ENCODE results near the gene VDAC1.
A peak's percentile ranks its signal among the peaks of the same experiment; 100 is the strongest.

Gene VDAC1

DNA sequence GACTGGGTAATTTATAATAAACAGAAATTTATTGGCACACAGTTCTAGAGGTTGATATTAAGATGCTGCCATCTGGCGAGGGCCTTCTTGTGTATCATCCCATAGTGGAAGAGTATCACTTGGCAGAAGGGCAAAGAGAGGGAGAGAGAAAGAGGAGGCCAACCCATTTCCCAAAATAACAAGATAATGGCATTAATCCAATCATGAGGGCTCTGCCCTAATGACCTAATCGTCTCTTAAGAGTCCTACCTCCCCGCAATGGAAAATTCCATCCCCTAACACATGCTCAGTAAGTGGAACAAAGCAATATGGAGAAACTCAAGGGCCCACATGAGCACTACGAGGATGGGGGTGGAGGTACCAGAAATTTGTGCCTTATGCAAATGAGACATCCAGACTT, 17.6 kb upstream of the VDAC1 start:
- no peak for DNase-seq

DNA sequence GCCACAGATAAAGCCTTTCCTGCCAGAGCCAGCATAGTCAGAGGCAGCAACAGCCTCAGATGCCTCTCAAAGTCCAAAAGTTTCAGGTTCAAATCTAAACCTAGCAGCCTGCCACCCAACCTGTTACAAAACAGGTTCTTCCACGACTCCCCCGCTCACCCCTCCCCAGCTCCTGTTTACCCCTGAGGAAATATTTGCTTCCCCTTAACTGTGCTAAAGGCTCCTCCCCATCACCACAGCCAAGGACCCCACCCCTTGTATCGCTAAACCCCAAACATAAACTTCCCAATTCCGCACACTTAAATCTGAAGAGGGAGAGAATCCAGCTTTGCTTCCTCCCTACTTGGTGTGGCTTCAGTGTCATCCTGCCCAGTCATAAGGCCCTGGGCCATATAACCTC, 15.4 kb upstream of the VDAC1 start:
- no peak for DNase-seq

DNA sequence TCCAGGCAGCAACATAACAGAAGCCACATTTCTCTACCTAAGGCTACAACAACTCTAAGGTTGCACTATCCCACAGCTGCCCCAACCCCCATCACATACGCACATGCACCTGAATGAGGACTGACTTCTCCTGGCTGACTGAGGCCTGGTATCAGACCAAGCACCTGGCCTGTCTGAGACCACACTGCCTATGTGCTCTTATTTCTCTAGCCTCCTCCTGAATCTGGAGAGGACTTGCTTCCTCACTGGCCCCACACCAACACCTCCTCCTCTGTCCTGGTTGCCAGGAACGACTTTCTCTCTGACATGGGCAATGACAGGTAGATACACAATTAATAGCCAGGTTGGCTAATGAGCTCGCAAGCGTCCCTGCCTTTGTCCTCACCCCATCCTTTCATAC, 14.9 kb upstream of the VDAC1 start:
- DNase-seq: no peak

DNA sequence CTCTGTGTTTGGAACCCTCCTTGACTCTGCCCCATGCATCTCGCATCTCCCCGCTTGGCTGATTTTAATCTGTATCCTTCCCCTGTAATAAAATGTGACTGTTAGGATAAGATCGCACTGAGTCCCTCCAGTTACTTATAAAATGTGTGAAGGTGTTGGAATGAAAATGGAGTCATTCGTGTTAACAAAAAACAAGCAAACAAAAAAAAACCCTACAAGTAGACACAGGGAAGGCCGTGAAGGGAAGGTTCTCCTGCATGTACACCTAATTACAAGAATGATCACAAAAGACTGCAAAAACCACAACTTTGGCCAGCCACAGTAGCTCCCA, 14.2 kb upstream of the VDAC1 start:
- DNase-seq: no peak

DNA sequence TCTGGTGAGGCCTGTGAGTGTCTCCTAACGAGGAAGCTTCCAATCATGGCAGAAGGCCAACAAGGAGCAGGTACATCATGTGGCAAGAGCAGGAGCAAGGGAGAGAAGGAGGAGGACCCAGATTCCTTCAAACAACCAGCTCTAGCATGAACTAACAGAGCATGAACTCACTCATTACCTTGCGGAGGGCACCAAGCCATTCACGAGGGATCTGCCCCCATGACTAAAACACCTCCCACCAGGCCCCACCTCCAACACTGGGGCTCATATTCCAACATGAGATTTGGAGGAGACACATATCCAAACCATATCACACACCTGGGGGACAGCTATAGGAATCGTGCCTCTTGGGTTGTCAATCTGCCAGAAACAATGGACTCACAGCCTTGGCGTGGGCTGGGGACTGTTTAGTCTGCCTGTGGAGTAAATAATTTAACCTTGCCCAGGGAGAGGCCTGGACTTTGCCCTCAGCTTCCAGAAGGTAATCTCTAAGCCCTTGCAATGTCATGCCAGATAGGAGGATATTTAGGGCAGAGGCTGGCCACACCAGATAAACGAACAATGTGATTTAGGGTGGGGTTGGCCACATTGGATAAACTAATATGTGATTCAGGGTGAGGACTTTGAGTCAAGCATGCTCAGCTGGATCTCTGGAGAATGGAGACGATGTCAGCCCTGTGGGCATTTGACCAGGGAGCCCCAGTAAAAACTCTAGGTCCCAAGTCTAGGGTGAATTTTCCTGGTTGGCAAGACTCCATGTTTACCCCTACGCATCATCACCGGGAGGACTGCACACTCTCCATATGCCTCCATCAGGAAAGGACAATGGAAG, 13.6 kb upstream of the VDAC1 start:
- DNase-seq: no peak

DNA sequence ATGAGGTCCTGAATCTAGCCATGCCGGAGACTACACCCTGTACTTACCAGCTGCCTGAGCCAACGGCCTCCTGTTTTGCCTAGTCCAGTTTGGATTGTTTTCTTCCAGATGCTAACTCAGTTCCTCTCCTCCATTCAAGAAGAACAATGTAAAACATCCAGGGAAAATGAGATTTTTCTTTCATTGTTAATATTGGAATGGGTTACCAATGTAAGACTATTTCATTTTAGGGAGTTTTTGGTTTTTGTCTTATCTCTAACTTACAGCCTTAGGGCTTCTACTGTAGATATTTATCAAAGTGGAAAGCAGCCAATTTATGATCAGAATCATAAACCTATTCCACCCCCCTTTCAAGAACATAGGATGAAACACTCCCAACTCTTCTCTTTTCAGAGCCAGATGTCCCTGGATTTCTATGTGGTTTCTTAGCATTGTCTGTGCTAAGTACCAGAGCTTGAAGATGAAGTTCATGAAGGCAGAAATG, 3.5 kb upstream of the VDAC1 start:
- no peak for DNase-seq

DNA sequence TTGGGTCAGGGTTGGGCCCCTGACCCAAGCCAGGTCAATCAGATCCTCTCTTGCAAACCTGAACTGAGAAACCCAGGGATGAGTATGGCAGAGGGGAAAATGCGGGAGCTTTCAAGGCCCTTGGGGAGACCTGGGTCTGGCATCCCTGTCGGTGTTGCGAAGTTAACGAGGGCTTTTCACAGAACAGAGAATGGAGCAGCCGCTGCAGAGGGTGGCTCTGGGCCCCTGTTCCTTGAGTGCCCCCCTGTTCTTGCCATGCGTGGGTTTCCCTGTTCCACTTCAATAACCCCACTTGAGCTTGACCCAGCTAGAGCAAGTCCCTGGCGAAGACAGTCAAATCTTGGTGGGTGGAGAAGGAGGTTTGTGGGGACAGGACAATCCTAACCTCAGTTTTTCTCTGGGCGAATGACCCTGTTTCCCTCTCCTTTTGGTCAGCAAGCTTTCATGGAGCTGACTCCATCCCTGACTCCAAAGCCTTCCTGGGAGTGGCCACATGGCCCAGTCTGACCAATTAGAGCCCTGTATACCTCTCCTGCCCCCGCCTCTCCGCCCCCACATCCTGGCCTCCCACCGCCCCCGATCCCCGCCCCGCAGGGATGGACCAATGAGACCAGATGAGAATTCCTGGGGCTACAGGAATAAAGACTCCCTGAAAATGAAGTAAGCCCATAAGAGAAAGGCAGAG, 2.9 kb upstream of the VDAC1 start:
- DNase-seq: no peak

DNA sequence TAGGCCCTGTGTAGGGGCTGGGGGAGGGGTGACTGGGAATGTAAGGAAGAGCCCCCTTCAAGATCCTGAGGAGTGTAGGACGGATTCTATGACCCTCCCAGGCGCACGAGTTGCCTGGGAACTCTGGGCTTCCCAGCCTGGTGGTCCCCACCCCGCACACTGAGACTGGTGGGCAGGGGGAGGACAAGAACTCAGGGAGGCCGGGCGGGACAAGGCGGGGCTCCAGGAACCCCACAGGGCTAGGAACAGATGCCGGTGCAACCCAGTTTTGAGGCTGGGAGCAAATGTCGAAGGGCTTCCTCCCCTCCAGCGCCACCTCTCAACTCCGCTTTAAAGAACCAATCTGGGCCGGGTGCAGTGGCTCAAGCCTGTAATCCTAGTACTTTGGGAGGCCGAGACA, 1.3 kb upstream of the VDAC1 start:
- no peak for DNase-seq

DNA sequence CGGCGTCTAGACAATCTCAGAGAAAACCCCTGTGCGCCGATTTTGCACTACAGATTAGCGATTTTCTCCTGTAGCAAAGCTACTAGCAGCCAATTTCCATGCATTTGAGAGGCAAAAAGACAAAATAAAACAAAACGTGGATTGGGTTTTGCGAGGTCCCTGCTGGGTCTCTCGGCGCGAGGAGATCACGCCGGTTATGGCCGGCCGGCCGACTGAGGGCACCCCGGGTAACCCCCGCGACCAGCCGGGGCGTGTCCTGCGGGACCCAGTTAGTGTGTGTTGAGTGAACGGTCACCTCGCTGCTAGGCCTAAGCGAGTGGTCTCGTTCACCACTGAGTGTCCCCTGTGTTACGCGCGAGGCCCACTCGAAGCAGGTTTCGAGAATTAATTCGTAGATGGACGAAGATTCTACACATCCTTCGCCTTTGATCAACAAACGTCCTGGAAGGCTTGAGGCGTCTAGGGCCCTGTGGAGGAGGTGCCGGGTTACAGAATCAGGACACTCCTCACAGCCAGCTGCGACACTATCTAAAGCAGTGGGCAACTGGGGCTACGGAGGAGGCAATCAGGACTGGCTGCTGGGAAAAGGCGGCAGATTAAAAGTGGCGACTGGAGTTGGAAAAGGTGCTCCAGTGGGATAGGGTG, 764 bp upstream of the VDAC1 start:
- peak; percentile 54 for DNase-seq

DNA sequence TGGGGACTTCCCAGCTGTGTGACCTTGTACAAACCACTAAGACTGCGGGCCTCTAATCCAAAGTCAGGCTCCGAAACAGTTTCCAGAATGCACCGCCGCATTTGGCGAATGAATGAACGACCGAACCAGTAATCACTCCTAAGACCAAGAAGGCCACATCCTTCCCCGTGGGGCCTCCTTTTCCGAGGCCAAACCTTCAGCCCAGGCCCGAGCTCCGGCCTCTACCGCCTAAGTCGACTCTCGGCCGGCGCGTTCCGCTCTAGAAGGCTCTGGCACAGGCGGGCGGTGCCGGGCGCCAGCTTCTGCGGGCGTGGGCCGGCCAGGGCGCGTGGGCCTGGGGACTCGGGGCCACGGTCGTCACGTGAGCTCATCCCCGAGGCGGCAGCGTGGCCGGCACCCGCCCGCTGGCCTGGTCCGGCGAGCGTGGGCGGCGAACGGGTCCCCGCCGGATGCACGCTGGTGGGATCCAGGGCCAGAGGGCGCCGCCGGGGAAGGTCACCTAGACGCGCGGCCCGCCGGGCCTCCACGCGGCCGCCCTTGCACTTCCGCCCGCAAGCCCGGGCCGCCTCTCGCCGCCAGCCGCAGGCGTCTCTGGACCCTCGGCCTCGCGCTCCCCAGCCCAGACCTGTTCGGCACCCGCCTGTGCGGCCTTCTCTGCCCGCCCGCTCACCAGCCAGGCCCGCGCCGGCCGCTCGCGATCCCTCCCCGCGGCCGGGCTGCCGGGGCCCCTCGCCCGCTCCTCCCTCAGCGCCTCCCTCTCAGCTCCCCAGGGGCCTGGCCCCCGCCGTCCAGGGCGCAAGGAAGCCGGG, 754 bp downstream of the VDAC1 start:
- DNase-seq: peak; percentile 74

DNA sequence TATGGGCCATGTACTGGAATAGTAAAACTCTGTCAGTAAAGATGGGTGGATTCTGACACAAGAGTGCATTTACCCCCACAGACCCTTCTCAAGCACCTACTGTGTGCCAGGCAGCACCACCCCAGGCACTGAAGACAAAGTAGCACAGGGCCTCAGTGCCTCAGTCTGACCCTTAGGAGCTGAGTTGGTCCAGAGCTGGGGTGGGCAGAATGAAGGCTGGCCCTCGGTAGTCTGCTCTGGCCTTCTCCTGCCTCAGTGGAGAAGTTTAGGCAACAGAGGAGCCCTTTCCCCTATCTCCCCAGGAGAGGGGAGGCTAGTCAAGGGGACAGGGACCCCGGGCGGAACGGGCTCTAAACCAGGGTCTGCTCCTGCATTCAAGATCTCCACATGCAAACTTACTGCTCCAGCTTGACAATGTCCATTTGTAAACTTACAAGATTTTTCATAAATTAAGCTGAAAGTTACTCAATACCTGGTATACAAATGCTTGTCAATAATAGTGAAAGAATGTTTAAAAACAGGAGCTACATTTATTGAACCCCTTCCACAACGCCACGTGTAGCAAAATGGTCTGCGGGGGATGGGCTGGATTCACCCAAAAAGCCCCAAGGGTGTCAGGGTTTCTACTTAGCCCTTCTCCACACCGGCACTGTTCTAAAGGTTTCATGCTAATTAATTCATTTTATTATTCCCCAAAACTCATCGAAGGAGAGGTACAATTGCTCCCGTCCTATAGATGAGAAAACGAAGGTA, 1.5 kb downstream of the VDAC1 start:
- DNase-seq: no peak

DNA sequence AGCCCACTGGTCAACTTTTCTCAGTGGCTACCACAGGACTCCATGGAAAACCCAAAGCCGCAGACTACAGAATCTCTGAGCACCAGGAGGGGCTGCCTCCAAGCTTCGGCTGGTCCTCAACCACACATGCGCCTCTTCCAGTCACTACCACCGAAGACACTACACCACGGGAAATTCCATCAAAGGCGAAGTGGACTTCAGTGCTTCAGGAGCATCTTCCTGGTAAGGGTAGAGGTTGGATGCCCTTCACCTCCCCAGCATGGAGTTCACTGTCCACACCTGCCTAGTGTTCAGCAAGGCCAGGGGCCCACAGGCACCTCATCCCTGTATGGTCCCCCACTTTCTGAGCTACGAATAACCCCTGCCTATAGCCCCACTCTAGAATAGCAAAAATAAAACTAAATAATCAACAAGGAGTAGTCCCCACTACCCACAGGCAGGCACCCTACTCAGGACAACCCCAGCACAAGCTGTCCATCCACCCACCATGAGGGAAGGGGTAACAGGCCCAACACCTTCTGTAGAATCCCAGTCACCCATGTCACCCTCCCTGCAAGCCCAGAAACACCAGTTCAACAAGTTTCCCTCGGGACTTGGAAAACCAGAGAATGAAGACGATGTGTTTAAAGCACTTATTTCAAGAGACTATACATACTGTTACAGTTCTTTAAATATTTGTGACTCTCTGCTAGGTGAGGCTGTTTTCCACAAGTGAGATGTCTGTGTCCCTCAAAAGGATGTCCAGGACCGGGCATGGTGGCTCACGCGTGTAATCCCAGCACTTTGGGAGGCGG, 2.6 kb downstream of the VDAC1 start:
- DNase-seq: no peak

DNA sequence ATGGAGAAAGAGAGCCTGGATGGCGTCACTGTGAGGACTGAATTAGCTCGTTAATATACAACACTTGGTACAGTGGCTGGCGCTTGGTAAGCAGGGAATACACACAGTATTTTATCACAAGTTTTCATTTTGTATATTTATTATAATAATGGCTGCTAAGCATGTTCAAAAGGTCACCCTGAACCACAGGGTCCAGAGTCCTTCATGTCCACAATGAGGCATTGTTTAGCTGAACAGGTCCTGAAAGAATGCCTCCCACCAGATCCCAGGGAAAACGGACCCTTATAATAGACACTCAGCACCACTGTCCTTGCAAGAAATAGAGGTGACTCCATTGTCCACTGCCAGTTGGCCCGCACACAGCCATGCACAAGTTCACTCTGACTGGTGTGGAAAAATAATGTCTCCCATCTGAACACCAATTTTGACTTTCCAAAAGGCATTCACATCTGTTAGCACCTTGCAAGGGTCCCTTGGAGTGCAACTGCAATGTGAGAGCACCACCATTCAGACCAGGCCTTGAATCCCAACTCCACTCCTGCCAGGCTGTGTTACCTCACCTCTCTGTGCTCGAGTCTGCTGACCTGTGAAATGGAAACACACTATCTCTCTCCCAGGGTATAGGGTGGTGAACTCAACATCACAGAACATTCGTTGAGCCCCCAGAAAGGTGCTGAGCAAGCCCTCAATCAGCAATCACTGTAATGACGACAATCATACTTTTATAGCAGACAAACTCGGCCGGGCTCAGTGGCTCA, 3.9 kb downstream of the VDAC1 start:
- DNase-seq: no peak

DNA sequence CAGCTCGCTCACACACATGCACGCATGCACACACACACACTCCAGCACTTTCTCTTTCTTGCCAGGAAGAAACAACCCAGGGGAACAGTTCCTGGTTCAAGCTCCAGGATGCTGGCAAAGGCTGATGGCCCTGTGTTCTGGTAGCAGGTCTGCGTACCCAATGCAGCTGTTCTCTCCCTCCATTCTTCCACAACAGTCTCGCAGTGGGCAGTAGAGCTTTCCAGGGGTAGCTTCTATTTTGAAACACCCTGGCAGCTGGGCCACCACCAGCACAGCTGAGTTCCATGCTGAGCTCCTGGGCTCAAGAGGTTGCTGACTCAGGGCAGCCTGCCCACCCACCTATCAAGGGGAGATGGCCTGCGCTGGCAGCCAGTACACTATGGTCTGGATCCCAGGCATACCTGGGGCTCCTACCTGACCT, 4.7 kb downstream of the VDAC1 start:
- peak; percentile 44 for DNase-seq

DNA sequence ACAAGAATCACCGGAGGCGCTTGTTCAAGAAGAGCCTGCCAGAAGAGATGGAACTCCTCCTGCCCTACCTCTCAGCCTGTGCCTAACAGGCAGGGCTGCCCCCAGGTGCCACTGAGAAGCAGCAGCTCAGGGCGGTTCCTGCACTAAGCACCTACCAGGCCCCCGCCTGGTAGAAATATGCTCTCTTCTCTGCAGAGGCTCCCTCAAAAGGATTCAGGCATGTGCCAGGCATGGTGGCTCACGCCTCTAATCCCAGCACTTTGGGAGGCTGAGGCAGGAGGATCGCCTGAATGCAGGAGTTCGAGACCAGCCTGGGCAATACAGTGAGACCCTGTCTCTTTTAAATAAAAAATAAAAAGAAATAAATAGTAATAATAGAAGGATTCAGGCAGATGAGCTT, 6.0 kb downstream of the VDAC1 start:
- no peak for DNase-seq

DNA sequence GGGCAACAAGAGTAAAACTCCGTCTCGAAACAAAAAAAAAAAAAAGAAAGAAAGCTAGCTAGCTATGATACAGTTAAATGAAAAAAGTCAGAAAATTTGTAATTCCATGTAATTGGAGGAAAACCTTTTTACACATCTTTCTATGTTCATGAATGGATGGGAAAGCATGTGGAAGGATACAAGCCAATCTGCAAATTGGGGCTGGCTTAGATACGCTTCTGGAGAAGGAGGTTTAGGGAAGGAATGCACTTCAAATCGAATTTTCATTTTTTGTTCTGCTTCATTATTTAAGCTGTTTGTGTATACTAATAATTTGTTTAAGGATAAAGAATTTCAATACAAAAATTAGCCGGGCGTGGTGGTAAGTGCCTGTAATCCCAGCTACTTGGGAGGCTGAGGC, 6.7 kb downstream of the VDAC1 start:
- DNase-seq: no peak

DNA sequence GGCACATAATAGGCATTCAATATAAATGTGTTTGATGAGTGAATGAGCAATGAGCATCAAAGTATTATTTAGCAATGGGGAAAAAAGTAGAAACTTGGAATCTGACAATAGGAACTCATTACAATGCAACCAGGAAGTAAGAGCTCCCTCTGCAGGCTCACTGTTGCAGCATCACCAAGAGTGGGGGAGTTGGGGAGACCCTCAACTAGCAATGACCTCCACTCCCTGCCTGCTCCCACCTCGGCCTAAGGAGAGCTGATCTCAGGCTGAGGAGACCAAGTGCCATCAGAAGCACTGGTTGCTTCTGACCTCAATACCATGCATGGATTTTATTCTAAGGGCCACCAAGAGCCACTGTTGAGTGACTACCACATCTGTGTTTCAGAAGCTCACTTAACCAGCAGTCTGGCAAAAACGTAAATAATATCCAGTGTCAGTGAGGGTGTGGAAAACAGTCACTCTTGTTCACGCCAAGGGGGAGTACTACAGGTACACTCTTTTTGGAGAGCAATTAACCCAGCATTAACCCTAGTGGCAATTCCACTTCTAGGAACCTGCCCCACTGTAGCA, 8.0 kb downstream of the VDAC1 start:
- no peak for DNase-seq

DNA sequence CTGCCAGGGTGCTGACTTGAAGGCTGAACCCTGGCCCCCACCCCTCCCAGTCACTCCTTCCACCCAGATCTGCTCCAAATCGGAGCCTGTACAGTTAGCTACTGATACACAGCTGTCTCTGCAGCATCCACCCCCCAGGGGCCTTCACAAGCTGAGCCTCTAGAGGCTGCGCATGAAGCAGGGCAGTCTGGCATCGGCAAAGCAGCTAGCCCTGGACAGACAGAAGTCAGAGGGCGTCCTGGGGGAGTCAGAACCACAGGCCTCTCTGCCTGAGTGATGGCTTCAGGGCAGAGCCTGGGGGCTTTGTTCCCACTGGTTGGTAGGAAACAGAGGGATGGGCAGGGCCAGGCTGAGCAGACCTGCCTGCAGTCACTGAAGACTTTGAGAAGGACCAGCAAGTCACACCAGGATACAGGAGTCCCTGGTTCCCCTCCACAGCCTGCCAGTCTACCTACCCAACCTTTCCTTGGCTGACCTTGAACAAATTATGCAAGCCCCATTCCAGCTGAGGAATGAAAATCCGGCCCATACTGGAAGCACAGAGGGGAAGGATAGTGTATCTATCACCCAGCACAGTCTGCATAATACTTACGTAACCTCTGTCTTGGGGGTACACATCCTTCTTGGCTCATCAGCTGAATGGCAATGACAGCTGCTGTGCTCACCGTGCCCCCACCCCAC, 8.8 kb downstream of the VDAC1 start:
- DNase-seq: no peak

DNA sequence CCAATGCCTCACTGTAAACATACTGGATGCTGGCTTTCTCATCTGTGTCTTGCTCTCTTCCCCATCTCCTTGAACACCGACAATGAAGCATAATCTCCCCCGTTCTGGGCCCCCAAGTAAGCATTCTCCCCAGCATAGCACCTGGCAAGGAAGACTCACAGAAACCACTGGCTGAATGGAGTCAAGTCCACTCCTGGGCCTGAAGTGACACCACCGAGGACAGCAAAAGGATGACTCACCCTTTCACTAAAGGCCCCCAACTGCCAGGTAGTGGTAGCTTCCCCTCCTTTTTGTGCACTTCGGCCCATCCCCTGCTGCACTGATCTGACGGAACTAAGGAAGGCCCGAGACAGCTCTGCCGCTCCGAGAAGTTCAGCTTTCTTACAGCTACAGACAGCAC, 9.4 kb downstream of the VDAC1 start:
- no peak for DNase-seq

DNA sequence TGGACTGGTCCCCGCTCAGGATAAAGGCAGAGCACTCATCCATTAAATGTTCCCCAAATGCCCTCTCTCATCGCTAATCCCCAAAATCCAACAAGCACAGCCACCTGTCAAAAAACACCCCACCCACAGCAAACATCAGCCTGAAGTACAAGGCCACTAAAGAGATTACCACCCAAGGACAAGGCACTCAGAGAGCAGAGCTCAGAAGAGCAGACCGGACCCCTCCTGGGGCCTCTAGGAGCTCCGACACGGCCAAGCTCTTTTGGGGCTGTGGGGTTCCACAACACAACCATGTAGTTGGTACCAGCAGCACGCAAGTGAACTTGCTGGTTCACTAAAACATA, 9.8 kb downstream of the VDAC1 start:
- DNase-seq: no peak
